HepG2 (cell line): Measurements from ENCODE around the gene EPX. TPM values are rescaled to one million over a fixed set of nuclear protein-coding genes. Genes with fewer than 3 reads are reported as not detected.

Experiments
- ATF4 ChIP-seq, 2 experiments: fragments of 450-650 bp in 1 of 2; sonication (generic) in 1 of 2; formaldehyde crosslinking; IDR thresholded peaks; 2 replicates each; pipeline versions ENCODE4 v1.5.0 to v1.8.0; 2020 to 2022; ENCODE audit warnings: mild to moderate bottlenecking in 1 of 2, missing genetic modification reagents in 1 of 2
- DRAP1 ChIP-seq: IDR thresholded peaks from 2 replicates; pipeline ENCODE4 v1.6.1; 2016; ENCODE audit warnings: missing genetic modification reagents, missing compliant biosample characterization
- FOXK1 ChIP-seq: sonication (generic); formaldehyde crosslinking; IDR thresholded peaks from 2 replicates; pipeline ENCODE4 v1.4.0; 2020; ENCODE audit warnings: low read depth, missing genetic modification reagents, borderline replicate concordance
- GZF1 ChIP-seq: sonication (generic); formaldehyde crosslinking; IDR thresholded peaks from 2 replicates; pipeline ENCODE4 v1.5.1; 2020; ENCODE audit warnings: mild to moderate bottlenecking, missing genetic modification reagents
- KDM2A ChIP-seq: sonication (generic); formaldehyde crosslinking; IDR thresholded peaks from 2 replicates; pipeline ENCODE4 v1.4.0; 2020; ENCODE audit warnings: low read depth, missing genetic modification reagents, borderline replicate concordance
- KLF6 ChIP-seq: IDR thresholded peaks from 2 replicates; pipeline ENCODE4 v1.8.0; 2016; ENCODE audit warnings: missing biosample characterization, missing genetic modification reagents
- MAF1 ChIP-seq: sonication (generic); formaldehyde crosslinking; IDR thresholded peaks from 2 replicates; pipeline ENCODE4 v1.5.0; 2020; ENCODE audit warnings: missing genetic modification reagents, borderline replicate concordance
- MAFG ChIP-seq: sonication (generic); formaldehyde crosslinking; IDR thresholded peaks from 2 replicates; pipeline ENCODE4 v1.5.1; 2020; ENCODE audit warnings: mild to moderate bottlenecking, missing genetic modification reagents
- MIER3 ChIP-seq: IDR thresholded peaks from 2 replicates; pipeline ENCODE4 v1.6.1; 2016; ENCODE audit warnings: missing compliant biosample characterization, borderline replicate concordance
- MXD3 ChIP-seq: IDR thresholded peaks from 2 replicates; pipeline ENCODE4 v1.6.1; 2016; ENCODE audit warnings: mild to moderate bottlenecking, missing biosample characterization, missing genetic modification reagents
- PLRG1 ChIP-seq: fragments of 450-650 bp; conservative IDR thresholded peaks from 2 replicates; pipeline ENCODE4 v1.6.1; 2016
- POGK ChIP-seq: sonication (generic); formaldehyde crosslinking; conservative IDR thresholded peaks from 2 replicates; pipeline ENCODE4 v1.8.0; 2022; ENCODE audit warnings: mild to moderate bottlenecking, moderate library complexity, missing genetic modification reagents
- POLR2AphosphoS2 ChIP-seq: IDR thresholded peaks from 2 replicates; pipeline ENCODE4 v1.6.1; 2011; ENCODE audit warnings: low read depth, low read length, improper control_type of control experiment
- RARA ChIP-seq: IDR thresholded peaks from 2 replicates; pipeline ENCODE4 v1.6.1; 2016; ENCODE audit warnings: missing genetic modification reagents, missing compliant biosample characterization
- TCF12 ChIP-seq, 2 experiments: fragments of 450-650 bp in 1 of 2; sonication (generic) in 1 of 2; formaldehyde crosslinking in 1 of 2; IDR thresholded peaks; 2 replicates each; pipeline versions ENCODE4 v1.6.1 to v1.8.0; 2017 to 2022; ENCODE audit warnings: antibody characterized with exemption in 1 of 2, mild to moderate bottlenecking in 1 of 2, missing genetic modification reagents in 1 of 2, moderate library complexity in 1 of 2
- TOE1 ChIP-seq: sonication (generic); formaldehyde crosslinking; IDR thresholded peaks from 2 replicates; pipeline ENCODE4 v1.4.0; 2020; ENCODE audit warnings: mild to moderate bottlenecking, missing genetic modification reagents
- ZBTB14 ChIP-seq: sonication (generic); formaldehyde crosslinking; IDR thresholded peaks from 2 replicates; pipeline ENCODE4 v1.4.0; 2020; ENCODE audit warnings: missing genetic modification reagents
- ZBTB25 ChIP-seq: IDR thresholded peaks from 2 replicates; pipeline ENCODE4 v1.6.1; 2018; ENCODE audit warnings: missing genetic modification reagents
- ZBTB8A ChIP-seq: sonication (generic); formaldehyde crosslinking; IDR thresholded peaks from 2 replicates; pipeline ENCODE4 v1.4.0; 2020; ENCODE audit warnings: mild to moderate bottlenecking, low read depth, missing genetic modification reagents, borderline replicate concordance
- ZNF124 ChIP-seq: sonication (generic); formaldehyde crosslinking; IDR thresholded peaks from 2 replicates; pipeline ENCODE4 v1.4.0; 2020; ENCODE audit warnings: missing genetic modification reagents
- ZNF205 ChIP-seq: IDR thresholded peaks from 2 replicates; pipeline ENCODE4 v1.6.1; 2018; ENCODE audit warnings: missing biosample characterization, missing genetic modification reagents
- ZNF709 ChIP-seq: sonication (generic); formaldehyde crosslinking; IDR thresholded peaks from 2 replicates; pipeline ENCODE4 v1.5.0; 2020; ENCODE audit warnings: mild to moderate bottlenecking, missing genetic modification reagents
- polyA plus RNA-seq, 8 experiments: library from polyadenylated mRNA; depleted of rRNA in 3 of 8; stranded (reverse) in 7 of 8; unstranded in 1 of 8; fragments of >200 nt; fragmentation: Illumina TruSeq in 4 of 8; extraction: Trizol in 4 of 8; gene quantifications; 2 replicates each; pipeline versions ENCODE4 v1.2.1 to v1.2.3, GENCODE V29; 2011 to 2016; ENCODE audit warnings: low read depth in 4 of 8, missing spikeins in 1 of 8, mixed read lengths in 1 of 8; ENCODE audit not compliant: insufficient read depth in 1 of 8
- total RNA-seq, 5 experiments: library from RNA; depleted of rRNA; stranded (reverse); fragments of >200 nt; fragmentation: Illumina TruSeq; extraction: Trizol; gene quantifications; 2 replicates each; pipeline ENCODE4 v1.2.3, GENCODE V29; 2016; ENCODE audit warnings: low read depth in 1 of 5

Gene EPX
- total and polyA plus RNA-seq, 2 of the 13 experiments (the other 11 are each of a cell fraction or from before 2014, with no cell fraction given): not detected

GRCh38 chr17:58249270-58250133 is 57.0 kb downstream of the EPX start (continued):
- TF ChIP-seq POLR2AphosphoS2 (no peak), ZNF124 (peak; percentile 79; the same call in 1 of the 2 replicates), FOXK1 (CRISPR knock-in tag) (no peak), POGK (CRISPR knock-in tag) (0 out of 2 replicates have a peak, but pooled peaks have one; percentile 41), MXD3 (CRISPR knock-in tag) (peak; percentile 95), TOE1 (CRISPR knock-in tag) (no peak), KLF6 (CRISPR knock-in tag) (peak; percentile 88; the same call in 1 of the 2 replicates), ZBTB25 (CRISPR knock-in tag) (peak; percentile 57; the same call in 1 of the 2 replicates), ZBTB8A (no peak), DRAP1 (CRISPR knock-in tag) (no peak), ZNF205 (CRISPR knock-in tag) (no peak), RARA (CRISPR knock-in tag) (no peak), MIER3 (CRISPR knock-in tag) (no peak; the same call in 1 of the 2 replicates), ZBTB14 (CRISPR knock-in tag) (no peak), GZF1 (CRISPR knock-in tag) (peak; percentile 87), ZNF709 (CRISPR knock-in tag) (0 out of 2 replicates have a peak, but pooled peaks have one; percentile 29), ATF4 (CRISPR knock-in tag; IDR thresholded peaks at IDR 0.05) (peak in 1 of 2 experiments; percentile 65; a peak in 1 of 4 replicates), KDM2A (peak; percentile 74; the same call in 1 of the 2 replicates), TCF12 (IDR thresholded peaks at IDR 0.05) (no peak), TCF12 (CRISPR knock-in tag; IDR thresholded peaks at IDR 0.05) (no peak), MAFG (CRISPR knock-in tag) (no peak), MAF1 (CRISPR knock-in tag) (peak; percentile 90; the same call in 1 of the 2 replicates), PLRG1 (no peak)
